ENCODE results near the gene ITGA11.

DNA sequence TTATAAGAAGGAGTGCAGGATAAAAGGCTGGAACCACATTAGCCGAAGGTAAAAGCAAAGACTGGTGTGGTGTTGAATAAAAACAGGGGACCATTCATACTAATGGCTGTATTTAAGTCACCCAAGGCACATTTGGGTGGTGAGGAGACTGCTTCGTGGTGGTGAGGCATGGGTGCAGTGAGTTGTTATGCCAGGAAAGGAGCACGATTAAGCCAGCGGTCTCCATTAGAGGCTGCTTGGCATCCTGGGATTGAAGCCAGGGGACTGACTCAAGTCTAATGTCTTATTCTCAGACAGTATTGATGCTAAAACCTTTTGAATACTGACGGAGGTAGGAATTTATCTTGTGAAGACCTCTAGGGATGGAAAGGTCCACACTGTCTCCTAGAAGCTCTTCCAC is 132.5 kb downstream of the ITGA11 start:
- TF ChIP-seq MAX (IDR thresholded peaks at IDR 0.05; ENCODE audit: low read depth) (no peak), CTCF (IDR thresholded peaks at IDR 0.05) (no peak), ELF1 (IDR thresholded peaks at IDR 0.05) (no peak), IRF3 (IDR thresholded peaks at IDR 0.05; ENCODE audit: low read depth, low read length) (no peak), EP300 (IDR thresholded peaks at IDR 0.05; ENCODE audit: borderline replicate concordance in 1 of 2, low read depth in 1 of 2, low read length in 1 of 2) (no peak), GATA2 (CRISPR knock-in tag; IDR thresholded peaks at IDR 0.05) (no peak), RFX5 (IDR thresholded peaks at IDR 0.05; ENCODE audit: low read length) (no peak), NFIC (IDR thresholded peaks at IDR 0.05; ENCODE audit: borderline replicate concordance) (no peak)

Measured in SK-N-SH (cell line).